Skeletal muscle tissue (tissue), 4 donors: ENCODE results near the gene ARHGEF16. TPM values are rescaled to one million over a fixed set of nuclear protein-coding genes. Genes with fewer than 3 reads are reported as not detected.

Experiments
- H3K27ac ChIP-seq: one replicate; pipeline ENCODE4 v1.7.0; 2013; ENCODE audit warnings: mild to moderate bottlenecking, low read depth, low read length, inconsistent platforms
- H3K27me3 ChIP-seq, 3 donors: one replicate each; pipeline ENCODE4 v1.7.0; 2013; ENCODE audit warnings: low read length in 3 of 3; ENCODE audit not compliant: control insufficient read depth in 3 of 3, insufficient read depth in 3 of 3
- H3K36me3 ChIP-seq, 3 donors: one replicate each; pipeline ENCODE4 v1.7.0; 2013; ENCODE audit warnings: low read length in 3 of 3; ENCODE audit not compliant: control insufficient read depth in 3 of 3, insufficient read depth in 3 of 3
- H3K4me1 ChIP-seq, 3 donors: one replicate each; pipeline ENCODE4 v1.7.0; 2013; ENCODE audit warnings: low read length in 3 of 3, mild to moderate bottlenecking in 3 of 3; ENCODE audit not compliant: control insufficient read depth in 3 of 3, insufficient read depth in 3 of 3
- H3K4me3 ChIP-seq, 3 donors: one replicate each; pipeline ENCODE4 v1.7.0; 2013; ENCODE audit warnings: low read length in 3 of 3
- H3K9ac ChIP-seq, 3 donors: one replicate each; pipeline ENCODE4 v1.7.0; 2013; ENCODE audit warnings: low read length in 3 of 3, mild to moderate bottlenecking in 3 of 3, moderate library complexity in 2 of 3, low read depth in 1 of 3
- H3K9me3 ChIP-seq, 3 donors: one replicate each; pipeline ENCODE4 v1.7.0; 2013; ENCODE audit warnings: low read length in 3 of 3; ENCODE audit not compliant: control insufficient read depth in 3 of 3
- total RNA-seq: library from RNA; depleted of rRNA; stranded (reverse); fragments of >200 nt; gene quantifications from one replicate; pipeline ENCODE4 v1.2.3, GENCODE V29; 2014
- donor health status: Osteomylitis.

The ARHGEF16 gene
- total RNA-seq, 1 donor from 2014 or later = 0.52 TPM

GRCh38 chr1:3436901-3437300, 17.6 kb upstream of the ARHGEF16 start:
- Histone ChIP-seq H3K36me3 (no peaks in the 10 kb centered on the region), H3K9ac (no peak overlapping the region), H3K4me3 (no peak overlapping the region), H3K27ac (no peak overlapping the region), H3K27me3 (peaks cover 15 to 51% (median 46%) of the 10 kb centered on the region in 3 donors), H3K4me1 (no peaks in the 10 kb centered on the region), H3K9me3 (no peaks in the 10 kb centered on the region)

GRCh38 chr1:3438661-3439180, 15.7 kb upstream of the ARHGEF16 start:
- H3K27ac ChIP-seq = no peak overlapping the region
- no peaks in the 10 kb centered on the region for H3K36me3 ChIP-seq
- H3K9me3 ChIP-seq = no peaks in the 10 kb centered on the region
- H3K9ac ChIP-seq = no peak overlapping the region
- H3K27me3 ChIP-seq = peaks cover 19 to 54% (median 51%) of the 10 kb centered on the region in 3 donors
- H3K4me1 ChIP-seq = no peaks in the 10 kb centered on the region
- H3K4me3 ChIP-seq = no peak overlapping the region

DNA sequence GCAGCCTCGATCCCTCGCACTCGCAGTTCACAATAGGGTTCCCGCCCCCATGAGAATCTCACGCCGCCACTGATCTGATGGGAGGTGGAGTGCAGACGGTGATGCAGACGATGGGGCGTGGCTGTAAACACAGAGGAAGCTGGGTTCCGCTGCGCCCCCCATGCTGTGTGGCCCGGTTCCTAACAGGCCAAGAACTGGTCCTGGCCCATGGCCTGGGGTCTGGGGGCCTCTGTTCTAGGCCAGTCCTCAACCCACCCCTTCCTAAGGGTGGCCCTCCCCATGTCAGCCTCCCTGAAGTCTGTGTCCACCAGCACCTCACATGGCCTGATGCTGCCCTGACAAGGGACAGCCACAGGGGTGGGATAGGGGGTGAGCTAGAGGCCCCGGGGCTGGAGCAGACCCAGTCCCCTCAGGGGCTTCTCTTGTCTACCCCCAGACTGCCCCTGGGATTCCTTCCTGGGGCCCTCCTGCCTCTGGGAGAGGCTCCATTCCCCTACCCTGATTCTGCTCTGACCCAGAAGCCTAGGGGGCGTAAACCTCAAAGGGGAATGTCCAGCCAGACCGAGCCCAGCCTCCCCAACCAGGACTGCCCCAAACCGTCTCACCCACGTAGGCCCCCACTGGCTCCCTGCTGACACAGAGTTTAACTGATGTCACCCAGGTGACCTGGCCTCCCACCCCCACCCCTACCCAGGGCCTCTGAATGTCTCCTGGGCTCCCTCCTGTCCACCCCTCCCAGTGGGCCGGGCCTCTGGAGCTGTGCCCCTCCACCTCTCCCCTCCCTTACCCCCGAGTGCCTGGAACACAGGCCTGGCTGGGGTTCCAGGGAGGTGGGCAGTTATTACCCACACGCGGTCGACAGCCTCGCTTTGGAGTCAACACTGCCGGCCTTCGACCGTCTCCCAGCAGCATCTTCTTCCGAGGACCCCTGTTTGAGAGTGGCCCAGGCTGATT, 14.8 kb upstream of the ARHGEF16 start:
- Histone ChIP-seq H3K4me1 (no peaks in the 10 kb centered on the region), H3K27me3 (peaks cover 25 to 57% (median 55%) of the 10 kb centered on the region in 3 donors), H3K9ac (no peak overlapping the region), H3K9me3 (no peaks in the 10 kb centered on the region), H3K27ac (no peak overlapping the region), H3K4me3 (no peak overlapping the region), H3K36me3 (no peaks in the 10 kb centered on the region)

GRCh38 chr1:3440300-3440681, 14.2 kb upstream of the ARHGEF16 start:
- no peak overlapping the region for H3K27ac ChIP-seq
- no peak overlapping the region for H3K9ac ChIP-seq
- no peak overlapping the region for H3K4me3 ChIP-seq
- peaks cover 23 to 57% (median 51%) of the 10 kb centered on the region in 3 donors for H3K27me3 ChIP-seq
- H3K36me3 ChIP-seq = no peaks in the 10 kb centered on the region
- no peaks in the 10 kb centered on the region for H3K9me3 ChIP-seq
- no peaks in the 10 kb centered on the region for H3K4me1 ChIP-seq

DNA sequence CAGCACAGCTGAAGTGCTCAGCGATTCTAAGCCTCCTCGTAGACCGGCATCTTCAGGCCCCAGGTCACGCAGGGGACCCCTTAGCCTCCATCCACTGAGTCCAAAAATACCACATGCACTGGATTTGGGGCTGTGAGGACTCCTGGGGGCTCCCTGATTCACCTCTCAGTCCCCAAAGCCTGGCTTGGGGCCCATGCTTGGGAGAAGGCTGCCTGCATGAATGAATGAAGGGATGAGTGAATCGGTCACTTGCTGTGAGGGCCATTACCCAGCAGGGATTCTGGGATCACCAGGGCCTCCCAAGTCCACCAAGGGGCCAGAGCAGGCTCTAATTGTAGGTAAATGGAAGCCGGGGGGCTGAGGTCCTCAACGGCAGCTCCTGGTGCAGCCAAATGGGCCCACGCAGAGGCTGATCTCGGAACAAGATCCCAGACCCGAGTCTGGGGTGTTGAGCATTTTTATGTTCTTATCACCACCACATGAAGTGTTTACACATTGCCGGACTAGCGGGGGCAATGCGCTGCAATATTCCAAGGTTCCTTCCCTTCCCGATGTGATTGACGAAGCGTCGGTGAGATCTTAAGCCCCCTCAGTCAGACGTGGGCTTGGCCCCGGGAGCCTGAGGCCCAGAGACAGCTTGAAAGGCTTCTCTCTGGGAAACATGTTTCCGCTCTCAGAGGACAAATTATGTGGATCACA, 13.6 kb upstream of the ARHGEF16 start:
- Histone ChIP-seq H3K9ac (no peak overlapping the region), H3K36me3 (no peaks in the 10 kb centered on the region), H3K27me3 (peaks cover 19 to 57% (median 51%) of the 10 kb centered on the region in 3 donors), H3K4me1 (no peaks in the 10 kb centered on the region), H3K4me3 (no peak overlapping the region), H3K27ac (no peak overlapping the region), H3K9me3 (no peaks in the 10 kb centered on the region)

DNA sequence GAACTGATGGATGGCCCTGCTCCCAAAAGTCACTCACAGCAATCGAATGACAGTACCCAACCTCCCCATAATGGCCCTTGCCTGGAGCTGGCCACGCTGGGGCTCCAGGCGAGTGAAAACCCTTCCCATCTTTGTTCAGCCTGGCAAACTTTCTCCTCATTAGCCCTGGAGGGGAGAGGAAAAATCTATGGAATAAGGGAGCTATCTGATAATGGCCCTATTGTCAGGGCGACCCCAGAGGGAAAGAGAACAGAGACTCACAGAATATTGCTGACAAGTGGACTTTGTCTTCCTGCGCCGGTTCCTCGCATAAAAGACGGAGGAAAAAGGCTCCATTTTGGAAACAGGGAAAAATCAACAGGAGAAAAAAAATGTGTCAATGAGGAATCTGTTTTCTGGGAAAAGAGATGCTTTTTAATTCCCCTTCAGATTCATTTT, 13.0 kb upstream of the ARHGEF16 start:
- Histone ChIP-seq H3K27ac (no peak overlapping the region), H3K36me3 (no peaks in the 10 kb centered on the region), H3K9ac (no peak overlapping the region), H3K27me3 (peaks cover 19 to 54% (median 48%) of the 10 kb centered on the region in 3 donors), H3K4me1 (no peaks in the 10 kb centered on the region), H3K9me3 (no peaks in the 10 kb centered on the region), H3K4me3 (no peak overlapping the region)

DNA sequence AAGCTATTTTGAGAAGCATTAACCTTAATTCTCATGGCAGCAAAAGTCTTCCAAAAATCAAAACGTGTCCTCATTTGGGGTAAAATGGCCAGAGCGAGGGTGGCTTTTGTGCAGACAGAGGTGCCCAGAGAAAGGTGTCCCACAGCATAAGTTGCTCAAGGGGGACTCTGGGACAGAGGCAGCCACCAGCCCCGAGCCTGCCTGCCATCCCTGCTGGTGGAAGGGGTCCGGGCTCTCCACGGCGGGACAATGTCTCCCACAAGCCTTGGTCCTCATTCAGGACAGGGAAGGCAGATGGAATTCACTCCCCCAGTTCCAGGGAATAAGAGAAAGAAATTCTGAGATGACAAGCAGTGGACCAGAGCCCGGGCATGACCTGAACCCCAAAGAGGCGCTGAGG, 12.6 kb upstream of the ARHGEF16 start:
- H3K27me3 ChIP-seq = peaks cover 19 to 49% (median 43%) of the 10 kb centered on the region in 3 donors
- H3K4me3 ChIP-seq = no peak overlapping the region
- no peak overlapping the region for H3K9ac ChIP-seq
- no peaks in the 10 kb centered on the region for H3K9me3 ChIP-seq
- no peaks in the 10 kb centered on the region for H3K4me1 ChIP-seq
- H3K36me3 ChIP-seq = no peaks in the 10 kb centered on the region
- H3K27ac ChIP-seq = no peak overlapping the region

- peaks cover 21 to 46% (median 39%) of the 10 kb centered on the region in 3 donors for H3K27me3 ChIP-seq
- no peaks in the 10 kb centered on the region for H3K36me3 ChIP-seq
- no peak overlapping the region for H3K27ac ChIP-seq
- no peaks in the 10 kb centered on the region for H3K4me1 ChIP-seq
- H3K9me3 ChIP-seq = no peaks in the 10 kb centered on the region
- H3K9ac ChIP-seq = no peak overlapping the region
- H3K4me3 ChIP-seq = no peak overlapping the region
Measured at GRCh38 chr1:3442331-3442730, 12.1 kb upstream of the ARHGEF16 start.

GRCh38 chr1:3442901-3443300, 11.6 kb upstream of the ARHGEF16 start:
- H3K9me3 ChIP-seq = peaks cover 0 to 2% (median 2%) of the 10 kb centered on the region in 3 donors
- peaks cover 23 to 46% (median 38%) of the 10 kb centered on the region in 3 donors for H3K27me3 ChIP-seq
- no peak overlapping the region for H3K9ac ChIP-seq
- H3K36me3 ChIP-seq = no peaks in the 10 kb centered on the region
- H3K4me3 ChIP-seq = no peak overlapping the region
- no peak overlapping the region for H3K27ac ChIP-seq
- no peaks in the 10 kb centered on the region for H3K4me1 ChIP-seq
